ENCODE measurements around the gene PEX6.
"Not testable (repeated sequence)": the region's sequence is repeated elsewhere in the genome, so short reads cannot be mapped to it uniquely, and the experiment has no call there.

Gene PEX6

DNA sequence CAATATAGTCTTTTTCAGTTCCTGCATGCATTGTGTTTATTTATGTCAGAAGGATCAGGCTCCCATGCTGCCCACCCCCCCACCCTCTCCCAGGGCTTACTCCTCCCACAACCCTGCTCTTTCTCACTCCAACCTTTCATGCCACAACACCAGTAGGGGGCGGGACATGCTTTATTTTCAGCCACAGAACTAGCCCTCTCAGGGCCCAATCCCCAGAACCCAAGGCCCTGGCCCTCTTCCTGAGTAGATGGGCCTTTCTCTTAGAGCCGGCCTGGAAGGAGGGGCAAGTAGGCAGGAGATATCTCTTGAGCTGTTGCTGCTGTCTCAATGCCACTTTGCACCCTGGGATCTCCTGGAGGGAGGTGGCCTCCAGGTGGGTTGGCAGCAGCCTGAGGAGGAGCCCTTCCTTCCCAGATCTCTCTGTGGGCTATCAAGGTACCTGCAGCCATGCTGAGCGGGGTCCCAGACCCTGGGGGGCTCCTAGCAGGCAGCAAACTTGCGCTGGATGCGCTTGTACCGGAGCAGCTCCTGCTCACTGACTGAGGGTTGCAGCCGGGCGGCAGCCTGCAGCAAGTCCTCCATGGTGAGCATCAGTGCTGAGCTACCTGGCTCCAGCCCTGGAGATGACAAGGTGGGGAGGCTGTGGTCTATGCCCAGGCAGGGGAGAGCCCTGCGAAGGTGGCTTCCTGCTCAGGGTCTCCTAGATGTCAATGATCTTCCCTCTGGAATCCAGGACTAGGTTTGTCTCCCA, 15.0 kb downstream of the PEX6 start:
- no peak for DNase-seq (ENCODE audit: low read depth)

DNA sequence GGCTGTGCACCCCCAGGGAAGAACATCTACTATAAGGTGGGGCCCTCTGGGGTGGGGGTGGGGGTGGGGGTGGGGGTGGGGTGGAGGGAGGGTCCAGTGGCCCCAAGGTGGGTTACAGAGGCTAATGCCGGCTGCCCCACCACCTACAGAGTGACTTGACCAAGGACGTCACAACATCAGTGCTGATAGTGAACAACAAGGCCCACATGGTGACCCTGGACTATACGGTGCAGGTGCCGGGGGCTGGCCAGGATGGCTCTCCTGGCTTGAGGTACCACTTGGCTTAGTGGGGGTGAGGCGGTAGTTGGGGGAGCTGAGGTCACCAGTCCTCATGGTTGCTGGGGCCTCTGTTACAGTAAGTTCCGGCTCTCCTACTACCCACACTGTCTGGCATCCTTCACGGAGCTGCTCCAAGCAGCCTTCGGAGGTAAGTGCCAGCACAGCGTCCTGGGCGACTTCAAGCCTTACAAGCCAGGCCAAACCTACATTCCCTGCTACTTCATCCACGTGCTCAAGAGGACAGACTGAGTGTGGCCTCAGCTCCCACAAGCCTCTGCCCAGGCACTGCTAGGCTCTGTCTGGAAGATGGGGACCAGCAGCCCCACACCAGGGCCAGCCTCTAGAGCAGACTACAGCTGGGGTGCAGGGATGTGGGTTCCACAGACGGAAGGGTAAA, 15.7 kb downstream of the PEX6 start:
- DNase-seq (ENCODE audit: low read depth) = no peak

DNA sequence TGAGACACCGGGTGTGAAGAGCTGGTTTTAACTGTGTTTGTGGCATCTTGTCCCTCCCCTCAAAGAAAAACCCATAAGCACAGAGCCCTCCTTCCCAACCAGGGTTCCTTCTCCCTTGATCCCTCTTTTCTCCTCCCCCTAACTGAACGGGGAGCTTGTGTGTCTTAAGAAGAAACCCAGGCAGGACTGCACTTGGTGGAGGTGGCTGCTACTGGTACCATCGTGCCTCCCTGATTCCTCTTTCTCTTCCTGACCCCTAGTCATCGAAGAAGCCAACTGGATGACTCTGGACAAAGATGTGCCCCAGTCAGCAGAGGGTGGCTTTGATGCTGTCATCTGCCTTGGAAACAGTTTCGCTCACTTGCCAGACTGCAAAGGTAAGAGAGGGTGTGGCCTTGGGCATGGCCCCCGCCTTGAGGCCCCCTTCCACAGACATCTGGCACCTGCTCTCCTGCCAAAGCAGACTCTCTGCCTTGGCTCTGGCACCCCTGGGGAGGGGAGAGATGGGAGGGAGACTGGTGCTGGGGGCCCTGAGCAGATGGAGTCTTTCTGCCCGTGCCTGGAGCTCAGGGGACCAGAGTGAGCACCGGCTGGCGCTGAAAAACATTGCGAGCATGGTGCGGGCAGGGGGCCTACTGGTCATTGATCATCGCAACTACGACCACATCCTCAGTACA, 16.3 kb downstream of the PEX6 start:
- DNase-seq (ENCODE audit: low read depth) = no peak

DNA sequence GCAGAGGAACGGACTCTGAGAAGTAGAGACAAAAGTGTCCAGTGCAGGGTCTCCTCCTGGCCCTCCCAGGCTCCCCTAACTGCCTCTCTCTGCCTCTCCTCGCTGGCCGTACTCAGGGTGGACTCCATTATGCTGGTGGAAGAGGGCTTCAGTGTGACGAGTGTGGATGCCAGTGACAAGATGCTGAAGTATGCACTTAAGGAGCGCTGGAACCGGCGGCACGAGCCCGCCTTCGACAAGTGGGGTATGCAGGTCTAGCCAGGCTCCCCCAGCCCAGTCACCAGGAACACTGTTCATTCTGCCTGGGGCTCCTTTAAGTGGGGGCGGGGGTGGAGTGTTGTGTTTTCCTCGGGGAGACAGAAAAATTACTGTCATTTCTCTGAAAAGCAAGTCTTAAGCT, 16.9 kb downstream of the PEX6 start:
- DNase-seq (ENCODE audit: low read depth) = no peak

DNA sequence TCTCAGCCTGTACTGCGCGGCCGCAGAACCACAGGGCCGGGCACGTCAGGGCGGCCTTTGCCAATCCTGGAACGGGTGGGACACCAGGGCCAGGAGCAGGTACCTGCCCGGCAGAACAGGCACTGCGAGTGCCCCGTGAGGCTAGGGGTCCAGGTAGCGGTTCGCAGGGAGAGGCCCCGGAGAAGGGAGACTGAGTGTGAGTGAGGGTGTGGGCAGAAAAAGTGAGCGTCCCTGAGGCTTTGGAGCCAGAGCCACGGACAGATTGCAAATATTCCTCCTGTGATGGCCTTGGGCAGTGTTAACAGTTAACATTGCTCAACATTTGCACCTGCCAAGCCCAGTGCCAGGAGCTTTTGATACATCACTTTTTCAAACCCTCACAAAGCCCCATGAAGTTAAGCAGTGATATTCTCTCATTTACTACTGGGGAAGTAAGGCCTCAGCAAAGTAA, 17.9 kb downstream of the PEX6 start:
- DNase-seq (ENCODE audit: low read depth) = no peak

DNA sequence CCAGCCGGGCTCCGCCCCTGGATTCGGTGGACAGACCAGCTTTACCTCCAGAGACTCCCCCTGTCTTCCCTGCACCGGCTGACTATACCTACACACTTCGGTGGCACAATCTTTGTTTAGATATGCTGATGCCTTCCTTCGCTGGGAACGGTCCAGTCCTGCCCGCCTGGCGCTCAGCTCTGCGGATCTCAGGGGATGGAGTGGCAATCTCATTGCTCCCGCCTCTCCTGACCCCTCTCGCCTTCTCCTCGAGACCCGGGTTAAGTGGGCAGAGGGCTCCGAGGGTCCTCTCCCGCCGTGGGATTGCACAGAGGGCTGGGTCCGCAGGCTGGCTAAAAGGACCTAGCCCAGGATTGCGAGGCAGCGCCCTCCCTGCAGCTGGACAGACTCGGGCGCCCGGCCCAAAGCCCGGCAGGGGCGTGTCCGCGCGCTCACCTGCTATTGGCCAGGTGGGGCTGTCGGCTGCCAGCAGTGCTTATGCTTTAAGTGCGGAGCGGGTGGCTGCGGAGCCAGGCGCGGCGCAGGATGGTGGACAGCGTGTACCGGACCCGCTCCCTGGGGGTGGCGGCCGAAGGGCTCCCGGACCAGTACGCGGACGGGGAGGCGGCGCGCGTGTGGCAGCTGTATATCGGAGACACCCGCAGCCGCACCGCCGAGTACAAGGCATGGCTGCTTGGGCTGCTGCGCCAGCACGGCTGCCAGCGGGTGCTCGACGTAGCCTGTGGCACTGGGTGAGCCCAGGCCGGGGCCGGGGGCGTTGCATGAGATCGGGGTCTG, 18.6 kb downstream of the PEX6 start, which contains the start of gene GNMT:
Gene GNMT, plus strand, starts transcription at position 512 of the 777 bp plus-strand sequence. Its CDS starts 14 bp downstream, at position 526.
- DNase-seq (ENCODE audit: low read depth) = peak; percentile 27

DNA sequence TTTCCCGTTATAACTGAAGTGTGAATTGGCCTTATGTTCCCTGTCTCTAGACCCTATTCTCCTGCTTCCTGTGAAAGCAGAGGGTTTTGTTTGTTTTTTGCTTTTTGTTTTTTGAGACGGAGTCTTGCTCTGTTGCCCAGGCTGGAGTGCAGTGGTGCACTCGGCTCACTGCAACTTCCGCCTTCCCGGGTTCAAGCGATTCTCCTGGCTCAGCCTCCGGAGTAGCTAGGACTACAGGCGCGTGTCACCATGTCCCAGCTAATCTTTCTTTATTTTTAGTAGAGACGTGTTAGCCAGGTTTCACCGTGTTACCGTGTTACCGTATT, 19.1 kb downstream of the PEX6 start:
- DNase-seq (ENCODE audit: low read depth) = no peak

DNA sequence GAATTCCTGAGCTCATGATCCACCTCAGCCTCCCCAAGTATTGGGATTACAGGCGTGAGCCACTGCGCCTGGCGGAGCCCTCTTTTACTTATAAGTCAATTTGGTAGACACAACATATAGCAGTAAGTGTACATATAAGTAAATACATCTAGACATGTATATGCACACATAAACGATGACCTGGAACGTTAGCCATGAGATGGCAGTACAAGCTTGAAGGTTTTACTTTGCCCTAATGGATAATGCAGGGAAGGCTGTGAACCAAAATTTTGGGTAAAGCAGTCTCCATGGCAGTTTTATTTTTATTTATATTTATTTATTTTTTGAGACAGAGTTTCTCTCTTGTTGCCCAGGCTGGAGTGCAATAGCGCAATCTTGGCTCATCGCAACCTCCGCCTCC, 20.9 kb downstream of the PEX6 start:
- DNase-seq (ENCODE audit: low read depth) = no peak

DNA sequence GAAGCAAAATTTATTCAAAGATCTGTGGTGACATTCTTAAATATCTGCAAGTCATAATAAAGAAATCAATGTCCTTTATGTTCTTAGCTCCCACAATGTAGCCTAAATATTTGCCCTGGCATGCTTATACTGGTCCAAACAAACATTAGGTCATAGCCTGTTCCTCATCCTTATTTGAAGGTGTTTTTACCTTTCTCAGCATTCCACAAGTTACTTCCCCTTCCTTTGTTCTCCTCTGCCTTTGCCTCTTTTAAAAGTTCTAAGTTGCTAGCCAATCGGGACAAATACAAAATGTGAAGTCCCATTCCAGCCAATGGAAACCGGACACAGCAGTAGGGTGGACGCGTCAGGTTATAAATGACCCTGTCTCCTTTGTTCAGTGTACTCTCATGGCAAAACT, 24.6 kb downstream of the PEX6 start:
- not testable (repeated sequence) for DNase-seq (ENCODE audit: low read depth)

DNA sequence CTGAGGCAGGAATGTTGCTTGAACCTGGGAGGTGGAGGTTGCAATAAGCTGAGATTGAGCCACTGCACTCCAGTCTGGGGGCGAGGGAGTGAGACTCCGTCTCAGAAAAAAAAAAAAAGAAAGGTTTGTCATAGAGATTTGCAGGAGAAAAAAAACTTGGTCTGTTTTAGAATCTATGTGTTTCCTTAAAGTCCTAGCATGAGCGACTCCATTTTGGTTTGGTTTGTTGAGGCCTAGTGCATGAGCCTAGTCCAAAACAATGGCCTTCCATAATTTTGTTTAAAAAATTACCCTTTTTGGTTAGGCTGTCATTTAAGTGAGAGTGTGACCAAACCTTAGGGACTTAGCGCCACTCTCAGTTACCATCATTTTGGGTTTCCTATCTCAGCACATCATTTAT, 26.6 kb downstream of the PEX6 start:
- no peak for DNase-seq (ENCODE audit: low read depth)

DNA sequence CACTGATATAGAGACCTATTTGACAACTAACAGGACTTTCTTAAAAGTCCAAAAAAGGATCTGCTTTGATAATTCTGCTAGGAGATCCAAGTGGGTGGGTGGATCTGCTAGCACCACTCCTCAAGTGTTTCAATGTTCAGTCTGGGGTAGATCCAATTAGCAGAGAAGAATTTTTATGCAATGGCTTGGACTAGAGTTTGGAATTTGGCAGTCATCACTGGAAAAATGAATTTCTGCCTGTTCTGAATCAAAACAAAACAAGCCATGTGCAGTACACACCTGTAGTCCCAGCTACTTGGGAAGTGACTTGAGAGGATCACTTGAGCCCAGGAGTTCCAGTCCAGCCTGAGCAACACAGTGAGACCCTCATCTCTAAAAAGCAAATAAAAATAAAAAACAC, 31.0 kb downstream of the PEX6 start:
- DNase-seq (ENCODE audit: low read depth) = no peak

DNA sequence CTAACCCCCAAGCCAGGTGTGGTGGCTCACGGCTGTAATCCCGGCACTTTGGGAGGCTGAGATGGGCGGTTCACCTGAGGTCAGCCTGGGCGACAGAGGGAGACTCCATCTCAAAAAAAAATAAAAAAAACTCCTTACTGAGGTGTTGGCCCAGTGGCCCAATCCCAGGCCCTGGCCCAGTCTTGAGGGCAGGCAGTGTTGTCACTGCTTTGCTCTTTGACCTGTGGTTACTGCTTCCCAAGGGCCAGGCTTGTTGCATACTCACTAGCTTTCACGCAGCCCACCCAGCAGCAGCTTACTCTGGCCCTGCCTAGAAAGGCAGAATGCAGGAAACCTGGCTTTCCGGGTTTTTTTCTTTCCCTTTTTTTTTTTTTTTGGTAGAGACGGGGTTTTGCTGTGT, 36.5 kb downstream of the PEX6 start:
- DNase-seq (ENCODE audit: low read depth) = no peak

DNA sequence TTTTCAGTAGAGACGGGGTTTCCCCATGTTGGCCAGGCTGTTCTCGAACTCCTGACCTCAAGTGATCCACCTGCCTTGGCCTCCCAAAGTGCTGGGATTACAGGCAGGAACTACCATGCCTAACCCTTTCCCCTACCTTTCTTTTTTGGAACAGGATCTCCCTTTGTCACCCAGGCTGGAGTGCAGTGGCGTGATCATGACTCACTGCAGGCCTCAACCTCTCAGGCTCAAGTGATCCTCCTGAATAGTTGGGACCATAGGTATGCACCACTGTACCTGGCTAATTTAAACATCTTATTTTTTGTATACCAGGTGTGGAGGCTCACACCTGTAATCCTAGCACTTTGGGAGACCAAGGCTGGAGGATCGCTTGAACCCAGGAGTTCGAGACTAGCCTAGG, 37.6 kb downstream of the PEX6 start:
- not testable (repeated sequence) for DNase-seq (ENCODE audit: low read depth)

DNA sequence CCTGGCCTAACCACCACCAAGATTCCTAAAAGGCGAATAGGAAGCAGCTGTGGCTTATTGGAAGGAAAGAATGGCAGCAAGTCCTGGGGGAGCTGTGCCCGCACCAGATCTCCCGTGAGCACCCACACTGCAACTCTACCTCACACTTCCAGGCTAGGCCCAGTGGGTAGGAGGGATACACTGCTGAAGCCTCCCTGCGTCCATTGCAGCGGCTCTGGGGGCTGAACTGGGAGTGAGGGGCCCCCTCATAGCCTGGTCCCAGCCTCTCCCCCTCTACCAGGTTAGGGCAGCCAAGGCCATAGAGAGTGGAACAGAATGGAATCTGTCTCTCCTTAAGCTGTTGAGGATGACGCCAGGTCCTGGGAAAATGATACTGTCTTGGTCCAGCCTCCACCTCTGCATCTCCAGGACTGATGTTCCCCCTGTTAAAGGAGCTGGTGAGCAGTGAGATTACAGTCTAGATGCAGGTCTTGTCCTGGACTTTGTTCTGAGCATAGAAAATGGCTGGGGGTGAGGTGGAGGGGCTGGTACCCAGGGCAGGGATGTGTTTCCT, 38.4 kb downstream of the PEX6 start:
- DNase-seq (ENCODE audit: low read depth) = no peak

DNA sequence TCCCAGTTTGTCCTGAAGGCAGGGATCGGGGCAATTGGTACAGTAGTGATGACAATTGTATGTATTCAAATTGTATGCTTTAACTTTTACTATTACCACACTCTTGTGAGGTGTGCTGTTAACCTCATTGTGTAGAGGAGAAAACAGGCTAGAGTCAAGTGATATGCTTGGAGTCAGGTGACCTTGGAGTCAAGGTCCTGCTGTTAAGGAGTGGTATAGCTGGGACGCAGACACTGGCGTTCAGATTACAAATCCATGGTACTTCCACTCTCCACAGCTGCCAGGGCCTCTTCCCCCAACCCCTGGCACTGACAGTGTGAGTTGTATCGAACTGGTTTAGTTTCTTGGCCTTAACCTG, 39.2 kb downstream of the PEX6 start:
- no peak for DNase-seq (ENCODE audit: low read depth)

DNA sequence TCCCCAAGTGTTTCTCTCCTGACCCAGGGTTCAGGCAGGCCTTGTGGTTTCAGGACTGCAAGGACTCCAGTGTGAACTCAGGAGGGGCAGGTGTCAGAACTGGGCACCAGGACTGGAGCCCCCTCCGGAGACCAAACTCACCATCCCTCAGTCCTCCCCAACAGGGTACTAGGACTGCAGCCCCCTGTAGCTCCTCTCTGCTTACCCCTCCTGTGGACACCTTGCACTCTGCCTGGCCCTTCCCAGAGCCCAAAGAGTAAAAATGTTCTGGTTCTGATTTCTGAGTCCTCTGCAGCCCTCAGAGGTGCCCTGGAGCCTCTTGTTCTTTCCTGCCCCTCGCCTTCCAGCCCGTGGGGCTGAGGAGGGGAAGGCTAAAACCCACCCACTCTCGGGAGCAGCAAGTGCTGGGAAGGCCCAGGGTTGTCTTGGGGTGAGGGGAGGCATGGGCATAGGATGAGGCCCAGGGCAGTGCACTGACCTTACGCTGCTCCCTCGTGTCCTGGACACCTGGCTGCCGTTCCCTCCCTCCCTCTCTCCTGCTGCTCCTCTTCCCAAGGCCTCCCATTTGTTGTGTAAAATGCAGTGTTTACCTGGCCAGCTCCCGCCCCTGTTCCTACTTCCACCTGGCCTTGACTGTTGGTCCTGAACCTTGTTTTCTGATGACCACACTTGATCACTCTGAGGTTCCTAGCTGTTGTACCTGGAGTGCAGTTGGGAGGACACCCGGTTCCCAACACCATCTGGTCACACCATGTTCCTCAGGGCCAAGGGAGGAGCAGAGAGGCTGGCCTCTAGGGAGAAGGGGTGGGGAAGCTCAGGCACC, 39.8 kb downstream of the PEX6 start:
- DNase-seq (ENCODE audit: low read depth) = no peak

DNA sequence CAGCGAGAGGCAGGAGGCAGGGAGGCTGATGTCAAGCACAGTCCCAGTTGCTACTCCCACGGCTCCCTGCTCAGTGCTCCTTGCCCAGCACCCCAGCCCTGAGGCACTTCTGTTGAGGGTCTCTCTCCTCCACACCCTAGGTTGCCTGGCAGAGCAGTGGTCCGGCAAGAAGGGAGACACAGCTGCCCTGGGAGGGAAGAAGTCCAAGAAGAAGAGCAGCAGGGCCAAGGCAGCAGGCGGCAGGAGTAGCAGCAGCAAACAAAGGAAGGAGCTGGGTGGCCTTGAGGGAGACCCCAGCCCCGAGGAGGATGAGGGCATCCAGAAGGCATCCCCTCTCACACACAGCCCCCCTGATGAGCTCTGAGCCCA, 40.6 kb downstream of the PEX6 start:
- DNase-seq (ENCODE audit: low read depth) = no peak

DNA sequence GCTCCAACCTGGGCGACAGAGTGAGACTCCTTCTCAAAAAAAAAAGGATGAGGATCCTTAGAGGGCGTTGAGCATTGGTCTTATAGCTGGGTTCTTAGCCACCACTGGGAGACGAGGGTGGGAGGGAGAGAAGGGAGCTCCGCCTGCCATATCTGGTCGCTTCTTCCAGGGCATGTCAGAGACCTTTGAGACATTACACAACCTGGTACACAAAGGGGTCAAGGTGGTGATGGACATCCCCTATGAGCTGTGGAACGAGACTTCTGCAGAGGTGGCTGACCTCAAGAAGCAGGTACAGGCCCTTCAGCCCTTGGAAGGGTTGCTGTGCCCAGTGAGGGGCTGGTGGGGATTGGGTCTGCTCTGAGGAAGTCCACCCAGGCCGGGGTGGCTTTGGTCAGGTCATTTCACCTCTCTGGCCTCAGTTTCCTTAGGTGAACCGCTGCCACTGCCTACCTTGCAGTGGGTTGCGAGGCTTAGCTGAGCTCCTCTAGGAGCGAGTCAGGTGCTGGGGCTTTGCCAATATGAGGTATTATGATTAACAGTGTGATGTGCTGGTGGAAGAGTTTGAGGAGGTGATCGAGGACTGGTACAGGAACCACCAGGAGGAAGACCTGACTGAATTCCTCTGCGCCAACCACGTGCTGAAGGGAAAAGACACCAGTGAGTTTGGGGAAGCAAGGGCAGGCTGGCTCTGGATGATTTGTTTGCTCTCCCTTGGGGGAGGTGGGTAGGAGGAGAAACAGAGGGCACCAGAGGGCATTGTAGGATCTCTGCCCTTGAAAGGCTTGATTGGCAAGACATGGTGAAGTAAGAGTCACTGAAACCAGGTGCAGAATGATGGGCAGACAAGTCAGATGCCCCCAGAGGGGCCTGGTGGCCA, 41.2 kb downstream of the PEX6 start:
- no peak for DNase-seq (ENCODE audit: low read depth)

DNA sequence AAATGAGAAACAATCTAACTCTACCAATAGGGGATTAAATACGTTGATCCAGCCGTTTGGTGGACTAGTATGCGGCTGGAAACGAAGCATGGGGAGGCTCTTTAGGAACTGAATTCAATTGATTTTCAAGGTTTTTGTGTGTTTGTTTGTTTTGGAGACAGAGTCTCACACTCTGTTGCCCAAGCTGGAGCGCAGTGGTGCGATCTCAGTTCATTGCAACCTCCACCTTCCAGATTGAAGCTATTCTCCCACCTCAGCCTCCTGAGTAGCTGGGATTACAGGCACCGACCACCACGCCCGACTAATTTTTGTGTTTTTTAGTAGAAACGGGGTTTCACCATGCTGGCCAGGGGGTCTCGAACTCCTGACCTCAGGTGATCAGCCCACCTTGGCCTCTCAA, 42.6 kb downstream of the PEX6 start:
- DNase-seq (ENCODE audit: low read depth) = no peak

DNA sequence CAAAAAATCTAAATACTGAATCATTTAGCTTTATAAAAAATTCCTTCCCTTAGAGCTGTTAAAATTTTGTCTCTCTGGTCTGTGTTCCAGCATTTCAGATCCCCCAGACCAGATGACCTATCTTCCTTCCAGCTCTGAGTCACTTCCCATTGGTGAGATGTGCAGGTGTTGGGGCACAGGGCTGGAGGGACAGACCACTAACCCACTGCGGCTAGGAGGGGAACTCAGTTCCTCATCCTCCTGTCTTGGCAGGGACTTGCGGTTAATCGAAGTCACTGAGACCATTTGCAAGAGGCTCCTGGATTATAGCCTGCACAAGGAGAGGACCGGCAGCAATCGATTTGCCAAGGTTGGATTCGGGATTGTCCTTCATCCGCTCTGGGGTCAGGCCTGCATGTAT, 43.7 kb downstream of the PEX6 start:
- DNase-seq (ENCODE audit: low read depth) = no peak

All from activated T-helper 1 cell treated with Interleukin-2 at 50 U/mL for 16 hours (primary cell).